HG02938 (cell line): ENCODE results near the gene ADI1.
"Not testable (repeated sequence)": the region's sequence is repeated elsewhere in the genome, so short reads cannot be mapped to it uniquely, and the experiment has no call there.

ENCODE experiments used
- ATAC-seq: cut with Tn5 transposase; IDR thresholded peaks from one replicate; pipeline ENCODE4 v1.9.1; 2021; ENCODE audit warnings: mild to moderate bottlenecking, moderate library complexity; ENCODE audit not compliant: unreplicated experiment

Gene ADI1

GRCh38 chr2:3450385-3451010 lies 68.8 kb downstream of the ADI1 start:
- ATAC-seq = no peak

- no peak for ATAC-seq
Observed at GRCh38 chr2:3449936-3450335, 69.4 kb downstream of the ADI1 start.

- ATAC-seq = no peak
Observed at GRCh38 chr2:3449086-3449485, 70.2 kb downstream of the ADI1 start.

- not testable (repeated sequence) for ATAC-seq
Observed at GRCh38 chr2:3448441-3448911, 70.9 kb downstream of the ADI1 start.

- no peak for ATAC-seq
Observed at GRCh38 chr2:3447789-3448317, 71.5 kb downstream of the ADI1 start.
